GM19240 (cell line): ENCODE results near the gene PLA2G5.

Source experiments
- DNase-seq: peaks from one replicate; pipeline ENCODE4 v3.0.0; 2011; ENCODE audit warnings: low spot score; ENCODE audit not compliant: insufficient read length

The PLA2G5 gene

DNA sequence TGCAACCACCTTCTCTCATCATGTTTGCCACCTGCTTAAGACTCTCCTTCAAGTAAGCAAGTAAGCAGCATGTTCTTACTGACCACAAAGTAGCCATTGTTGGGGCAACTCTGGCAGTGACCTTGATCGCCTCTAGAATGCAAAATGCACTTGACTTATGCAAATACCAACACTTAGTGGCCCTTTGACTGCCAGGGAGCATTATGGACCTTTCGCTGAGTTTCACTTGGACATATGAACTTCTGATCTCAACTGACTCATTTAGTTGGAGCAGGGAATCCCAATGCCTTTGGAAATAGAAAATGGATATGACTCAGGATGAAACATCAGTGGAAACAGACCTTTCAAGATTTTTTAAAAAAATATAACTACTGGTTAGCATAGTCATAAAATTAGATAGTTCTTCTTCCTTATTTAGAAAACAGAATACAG is 6.1 kb upstream of the PLA2G5 start:
- no peak for DNase-seq

DNA sequence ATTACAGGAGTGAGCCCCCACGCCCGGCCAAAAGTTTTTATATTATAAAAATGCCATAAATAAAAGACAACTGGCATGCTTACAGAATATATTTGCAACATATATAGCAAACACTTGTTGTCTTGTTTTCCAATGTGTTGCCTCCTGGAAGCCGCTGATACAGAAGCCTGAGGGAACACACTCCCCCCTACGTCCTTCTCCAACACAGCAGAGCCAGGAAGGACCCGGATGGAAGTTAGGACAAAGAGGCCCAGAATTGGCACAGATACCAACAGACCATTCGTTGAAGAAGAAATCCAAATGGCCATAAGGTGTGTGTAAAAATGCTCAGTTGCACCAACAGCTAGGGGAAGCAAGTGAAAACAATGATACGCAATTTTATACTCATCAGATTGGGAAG is 1.3 kb upstream of the PLA2G5 start:
- DNase-seq: no peak

DNA sequence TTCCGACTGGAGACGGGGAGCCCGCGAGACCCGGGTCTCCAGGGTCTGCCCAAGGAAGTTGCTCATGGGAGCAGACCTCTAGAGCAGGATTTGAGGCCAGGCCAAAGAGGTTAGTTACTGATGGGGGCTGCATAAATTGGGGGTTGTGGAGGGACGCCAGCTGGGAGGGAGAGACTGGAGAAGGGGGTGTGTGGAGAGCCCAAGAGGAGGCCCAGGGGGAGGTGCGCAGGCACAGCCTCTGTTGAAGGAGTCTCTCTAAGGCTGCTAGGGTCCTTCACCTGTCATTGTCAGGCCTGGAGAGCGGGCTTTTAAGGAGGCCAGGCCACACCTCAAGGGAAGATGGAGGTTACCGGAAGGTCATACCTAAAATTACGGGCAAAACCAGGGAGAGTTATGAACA is 363 bp downstream of the PLA2G5 start:
- no peak for DNase-seq

DNA sequence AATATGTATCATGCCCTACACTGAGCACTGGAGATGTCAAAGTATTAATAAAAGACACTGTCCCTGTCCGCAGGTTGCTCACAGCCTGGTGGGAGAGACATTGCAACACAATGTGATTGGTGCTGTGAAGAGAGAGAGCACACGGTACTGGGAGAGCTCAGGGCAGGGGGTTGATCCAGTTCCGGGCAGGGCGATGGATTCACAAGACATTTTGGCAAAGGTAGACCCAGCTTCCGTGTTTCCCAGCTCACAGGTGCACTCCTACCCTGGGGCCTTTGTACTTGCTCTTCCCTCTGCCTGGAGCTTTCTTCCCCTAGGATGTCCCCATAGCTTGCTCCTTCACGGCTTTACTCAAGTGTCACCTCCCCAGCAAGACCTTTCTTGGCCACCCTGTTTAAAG is 1.4 kb downstream of the PLA2G5 start:
- DNase-seq: no peak

DNA sequence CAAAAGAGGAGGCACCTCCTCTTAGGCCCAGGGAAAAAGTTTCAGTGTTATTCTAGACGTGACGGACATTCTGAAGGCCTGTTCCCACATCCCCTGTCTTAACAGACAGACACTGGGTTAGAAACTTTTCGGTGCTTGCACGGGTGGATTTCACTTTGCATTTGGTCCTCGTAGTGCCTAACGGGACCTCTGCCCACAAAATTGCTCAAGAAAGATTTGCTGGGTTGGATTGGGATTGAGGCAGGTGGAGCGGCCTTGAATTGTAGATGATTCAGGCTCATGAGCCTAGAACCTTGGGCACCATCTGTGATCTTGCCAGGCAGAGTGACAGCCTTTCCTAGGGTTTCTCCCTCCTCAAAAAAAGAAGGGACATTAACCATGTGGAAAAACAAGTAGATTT is 2.8 kb downstream of the PLA2G5 start:
- no peak for DNase-seq

DNA sequence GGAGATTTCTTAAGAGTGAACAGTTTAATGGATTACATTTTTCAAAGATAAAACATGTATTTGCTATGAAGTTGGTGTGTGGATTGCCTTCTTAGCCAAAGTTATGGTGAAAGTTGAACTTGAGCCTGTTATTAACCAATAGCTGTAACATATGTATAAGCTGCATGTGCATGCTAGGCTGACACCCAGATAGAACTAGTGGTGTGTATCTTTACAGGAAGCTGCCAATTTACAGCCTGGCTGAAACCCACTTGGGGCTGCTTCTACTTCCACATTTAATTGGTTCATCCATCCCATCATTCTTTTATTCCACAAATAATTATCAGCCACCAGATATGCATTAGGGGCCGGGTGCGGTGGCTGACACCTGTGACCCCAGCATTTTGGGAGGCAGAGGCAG is 3.3 kb downstream of the PLA2G5 start:
- DNase-seq: no peak

DNA sequence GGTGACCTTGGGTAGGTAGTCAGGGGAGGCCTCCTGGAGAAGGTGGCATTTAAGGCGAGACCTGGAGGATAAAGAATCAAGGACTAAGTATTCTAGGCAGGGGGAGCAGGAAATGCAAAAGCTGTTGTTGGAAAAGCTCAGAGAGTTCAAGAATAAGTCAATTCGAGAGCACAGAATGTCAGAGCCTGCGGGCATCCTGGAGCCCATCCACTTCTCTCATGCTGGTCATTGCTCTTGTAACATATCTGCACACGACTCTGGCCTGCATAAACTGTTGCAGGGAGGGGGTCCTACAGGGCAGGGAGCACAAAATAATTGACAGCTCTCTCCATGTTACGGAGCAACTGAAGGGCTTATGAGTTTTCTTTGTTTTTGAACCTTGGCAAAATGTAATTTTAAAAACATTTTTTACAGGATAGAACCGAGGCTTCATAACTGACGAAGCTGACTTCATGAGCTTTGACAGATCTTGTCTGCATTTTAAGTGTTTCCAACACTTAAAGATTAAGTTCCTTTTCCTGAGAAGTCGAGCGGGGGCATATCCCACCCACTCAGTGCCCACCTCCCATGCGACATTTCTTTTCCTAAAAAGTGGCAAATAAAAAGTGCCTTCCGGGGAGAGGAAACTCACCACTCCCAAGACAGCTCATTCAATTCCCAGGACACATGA is 4.2 kb downstream of the PLA2G5 start:
- no peak for DNase-seq

DNA sequence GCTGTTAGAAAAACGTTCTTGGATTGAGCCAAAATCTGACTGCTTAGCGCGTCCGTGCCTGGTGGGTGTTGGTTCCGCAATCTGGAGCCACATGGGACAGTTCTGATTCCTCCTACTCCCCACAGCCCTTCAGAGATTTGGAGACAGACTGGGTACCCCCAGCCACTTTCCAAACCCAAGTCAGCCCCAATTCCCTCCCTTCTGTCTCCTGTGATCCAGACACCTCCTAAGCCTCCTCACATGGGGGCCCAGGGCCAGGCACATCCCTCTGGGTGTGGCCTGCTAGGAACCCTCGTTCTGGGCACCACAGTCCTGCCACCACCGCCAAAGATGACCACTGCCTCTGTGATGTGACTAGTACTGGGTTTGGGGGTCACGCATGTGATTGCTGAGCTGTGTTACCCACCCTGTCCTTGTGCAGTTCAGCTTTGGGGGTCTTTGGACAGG is 4.8 kb downstream of the PLA2G5 start:
- no peak for DNase-seq

DNA sequence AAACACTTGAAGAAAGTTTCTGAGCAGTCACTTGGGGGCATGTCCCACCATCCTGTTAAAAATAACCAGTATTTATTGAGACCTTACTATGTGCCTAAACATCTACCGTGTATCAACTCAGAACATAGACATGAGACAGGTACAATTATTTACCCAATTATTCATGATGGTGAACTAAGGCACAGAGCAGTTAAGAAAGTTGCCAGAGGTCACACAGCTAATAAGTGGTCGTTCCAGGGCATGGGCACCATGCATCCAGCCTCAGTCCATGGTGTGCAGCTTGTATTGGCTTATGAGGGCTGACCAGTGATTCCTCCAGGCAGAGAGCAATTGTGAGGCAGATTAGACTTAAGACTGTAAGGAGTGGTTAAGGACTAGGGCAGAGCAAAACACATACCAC is 5.4 kb downstream of the PLA2G5 start:
- DNase-seq: no peak

DNA sequence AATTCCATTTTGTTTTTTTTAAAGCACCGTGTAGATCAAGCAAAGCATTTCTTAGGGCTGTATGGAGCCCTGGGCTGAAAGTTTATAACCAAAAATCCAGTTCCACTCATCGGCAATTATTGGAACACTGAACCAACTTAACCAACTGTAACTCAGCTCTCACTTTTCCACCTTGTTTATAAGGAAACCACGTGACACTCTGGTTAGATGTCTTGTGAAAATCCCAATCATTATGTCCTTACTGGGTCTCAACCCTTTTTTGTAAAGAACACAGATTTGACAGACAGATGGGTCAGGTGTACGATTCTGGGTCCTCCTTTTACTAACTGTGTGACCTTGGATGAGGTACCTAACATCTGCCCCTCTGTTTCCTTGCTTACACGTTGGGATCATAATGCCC is 6.2 kb downstream of the PLA2G5 start:
- no peak for DNase-seq

DNA sequence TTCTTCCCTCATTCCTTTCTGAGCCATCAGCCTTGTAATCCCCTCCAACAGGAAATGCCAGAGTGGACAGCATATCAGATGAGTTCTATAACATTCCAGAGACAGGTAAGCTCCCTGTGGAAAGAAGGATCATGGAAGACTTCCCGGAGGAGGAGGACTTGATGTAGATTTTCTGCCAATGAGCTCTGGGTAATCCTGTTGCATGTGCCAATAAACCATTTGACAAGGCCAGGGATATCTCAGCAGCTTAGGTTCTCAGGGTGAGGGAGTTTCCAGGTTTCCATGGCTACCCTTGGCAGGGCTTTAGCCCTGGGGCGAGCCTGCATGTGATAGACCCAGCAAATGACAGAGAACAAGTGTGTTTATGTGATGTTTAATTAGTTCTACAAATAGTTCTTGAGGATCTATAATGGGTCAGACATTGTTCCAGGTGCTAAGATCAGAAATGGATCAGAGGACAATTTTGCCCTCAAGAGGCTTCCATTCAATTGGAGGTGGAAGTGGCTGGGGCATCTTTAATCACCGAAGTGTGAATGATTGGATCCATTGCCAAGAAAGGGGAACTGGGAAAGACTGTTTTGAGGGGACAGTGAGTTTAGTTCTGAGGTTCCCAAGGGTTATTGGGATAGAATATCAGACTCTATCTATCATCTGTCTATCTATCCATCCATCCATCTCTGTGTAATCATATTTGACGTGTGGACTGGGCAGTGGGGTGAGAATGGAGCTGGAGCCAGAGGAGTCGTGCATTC is 6.9 kb downstream of the PLA2G5 start:
- DNase-seq: no peak

DNA sequence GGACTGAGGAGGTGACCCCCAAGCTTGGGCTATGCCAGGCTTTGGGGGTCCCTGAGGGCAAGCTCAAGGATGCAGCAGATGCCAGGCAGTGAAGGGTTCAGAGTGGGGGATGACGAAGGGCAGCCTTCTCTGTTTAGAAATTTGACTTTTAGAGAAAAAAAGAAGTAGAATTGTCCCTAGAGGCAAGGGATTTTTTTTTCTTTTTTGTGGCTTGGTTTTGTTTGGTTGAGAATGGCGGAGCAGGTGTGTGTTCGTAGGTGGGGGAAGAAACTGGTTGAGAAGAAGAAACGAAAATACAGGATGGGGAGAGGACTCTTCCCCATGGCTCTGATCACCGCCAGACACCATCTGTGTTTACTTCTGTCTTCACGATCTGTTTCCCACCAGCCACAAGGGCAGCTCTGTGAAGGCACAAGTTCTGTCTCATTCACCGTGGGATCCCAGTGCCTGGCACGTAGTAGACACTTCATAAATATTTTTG is 8.2 kb downstream of the PLA2G5 start:
- DNase-seq: no peak

DNA sequence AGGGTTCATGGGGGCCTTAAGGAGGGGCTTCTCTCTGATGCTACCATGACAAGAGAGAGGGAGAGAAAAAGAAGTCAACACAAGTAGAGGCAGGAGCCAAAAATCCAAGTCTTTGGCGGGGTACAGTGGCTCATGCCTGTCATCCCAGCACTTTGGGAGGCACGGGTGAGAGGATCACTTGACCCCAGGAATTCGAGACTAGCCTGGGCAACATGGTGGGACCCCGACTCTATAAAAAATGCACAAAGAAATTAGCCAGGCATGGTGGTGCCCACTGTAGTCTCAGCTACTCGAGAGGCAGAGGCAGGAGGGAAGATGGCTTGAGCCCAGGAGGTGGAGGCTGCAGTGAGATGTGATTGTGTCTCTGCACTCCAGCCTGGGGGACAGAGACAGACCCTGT is 8.7 kb downstream of the PLA2G5 start:
- DNase-seq: no peak

DNA sequence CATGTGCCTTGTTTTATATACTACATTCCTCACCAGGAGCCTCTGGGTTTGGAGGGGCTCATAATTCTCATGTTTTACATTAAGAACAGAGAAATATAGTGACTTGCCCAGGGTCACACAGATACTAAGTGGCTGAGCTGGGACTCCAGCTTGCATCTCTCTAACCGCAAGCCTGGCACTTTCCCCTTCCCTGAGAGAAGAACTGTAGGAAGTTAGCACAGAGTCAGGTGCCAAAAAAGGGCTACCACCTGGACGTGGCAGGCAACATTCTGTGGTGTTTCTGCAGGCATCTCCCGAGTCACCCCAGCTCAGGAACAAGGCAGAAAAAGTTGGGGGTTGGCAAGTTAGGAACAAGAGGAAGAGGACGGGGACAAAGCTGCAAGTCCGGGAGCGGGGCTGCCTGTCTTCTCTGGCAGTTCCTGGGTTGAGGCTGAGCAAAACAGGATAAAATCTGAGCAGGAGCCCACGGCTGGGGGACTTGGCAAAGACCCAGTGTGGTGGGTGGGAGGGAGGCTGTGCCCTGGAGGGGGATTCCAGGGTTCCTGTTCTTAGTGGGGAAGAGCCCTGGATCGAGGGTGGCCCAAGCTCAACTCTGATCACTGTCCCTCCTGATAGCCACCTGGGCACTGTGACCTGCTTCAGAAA is 9.8 kb downstream of the PLA2G5 start:
- DNase-seq: no peak

DNA sequence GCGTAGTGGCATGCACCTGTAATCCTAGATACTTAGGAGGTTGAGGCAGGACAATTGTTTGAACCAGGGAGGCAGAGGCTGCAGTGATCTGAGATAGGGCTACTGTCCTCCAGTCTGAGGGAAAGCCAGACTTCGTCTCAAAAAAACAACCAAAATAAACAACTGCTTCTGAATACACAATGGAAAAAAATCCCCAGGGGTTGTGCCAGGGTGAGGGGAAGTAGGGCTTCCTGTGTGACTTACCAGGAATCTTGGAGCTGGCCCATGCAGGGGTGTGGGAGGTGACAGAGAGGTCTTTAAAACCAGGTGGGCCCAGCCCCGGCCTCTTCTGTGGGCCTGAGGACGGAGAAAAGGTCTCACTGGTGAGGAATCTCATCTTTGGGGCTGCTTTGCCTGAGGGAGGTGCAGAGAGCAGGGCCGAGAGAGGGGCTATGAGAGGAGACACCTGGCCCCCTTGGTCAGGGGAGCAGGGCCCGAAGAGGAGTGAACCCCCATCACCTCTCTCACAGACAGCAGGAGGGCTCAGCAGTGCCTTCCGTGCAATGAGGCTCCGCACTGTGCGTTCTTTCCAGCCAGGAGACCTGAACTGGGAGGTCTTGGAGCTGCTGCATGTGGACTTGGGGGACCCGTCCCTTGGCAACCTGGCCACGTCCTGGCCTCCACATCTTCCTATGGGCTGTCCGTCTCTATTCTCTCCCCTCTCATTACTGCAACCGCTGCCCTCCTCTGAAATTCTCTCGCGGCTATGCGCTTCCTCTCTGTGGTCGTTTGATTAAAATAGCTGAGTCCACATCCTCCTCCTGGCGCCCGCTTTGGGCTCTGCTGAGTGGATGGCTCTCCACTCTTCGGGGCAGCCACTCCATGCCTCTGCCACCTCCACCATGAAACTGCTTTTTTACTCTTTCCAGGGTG is 10.7 kb downstream of the PLA2G5 start:
- DNase-seq: no peak

DNA sequence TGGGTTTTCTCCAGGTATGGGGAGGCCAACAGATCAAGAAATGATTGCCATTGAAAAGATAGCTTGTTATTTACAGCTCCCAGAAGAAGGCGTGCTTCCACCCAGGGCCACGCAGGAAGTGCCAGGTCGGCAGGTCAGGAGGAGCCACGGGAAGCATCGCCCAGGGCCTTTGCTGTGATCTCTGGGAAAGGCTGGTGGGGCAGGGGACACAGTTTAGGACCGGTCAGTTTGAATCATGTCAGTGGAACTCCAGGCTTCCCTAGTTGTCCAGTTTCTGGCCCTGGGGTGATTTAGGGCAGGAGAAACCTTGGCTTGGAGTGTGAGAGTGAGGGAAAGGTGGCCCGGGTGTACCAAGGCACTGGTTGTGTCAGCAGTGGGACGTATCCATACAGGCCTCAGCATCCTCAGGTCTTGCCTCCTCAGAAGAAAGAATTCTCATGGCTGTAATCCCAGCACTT is 11.4 kb downstream of the PLA2G5 start:
- no peak for DNase-seq

DNA sequence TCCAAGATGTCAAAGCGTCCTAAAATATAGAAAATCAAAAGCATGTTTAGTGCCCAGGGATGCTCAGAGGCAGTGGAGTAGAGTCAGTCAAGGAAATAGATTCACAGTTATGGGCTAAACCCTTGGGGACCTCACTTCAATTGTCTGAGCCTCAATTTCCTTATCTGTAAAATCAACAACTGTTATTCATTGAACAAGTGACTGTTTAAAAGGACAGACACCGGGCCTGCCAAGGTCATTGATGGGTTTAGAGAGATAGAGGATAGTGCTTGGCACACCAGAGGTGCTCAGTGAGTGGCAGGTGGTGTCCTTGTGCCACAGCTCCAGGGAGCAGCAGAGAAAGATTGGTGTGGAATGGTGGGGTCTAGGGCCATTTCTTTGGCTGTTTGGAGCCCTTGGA is 12.8 kb downstream of the PLA2G5 start:
- DNase-seq: no peak

DNA sequence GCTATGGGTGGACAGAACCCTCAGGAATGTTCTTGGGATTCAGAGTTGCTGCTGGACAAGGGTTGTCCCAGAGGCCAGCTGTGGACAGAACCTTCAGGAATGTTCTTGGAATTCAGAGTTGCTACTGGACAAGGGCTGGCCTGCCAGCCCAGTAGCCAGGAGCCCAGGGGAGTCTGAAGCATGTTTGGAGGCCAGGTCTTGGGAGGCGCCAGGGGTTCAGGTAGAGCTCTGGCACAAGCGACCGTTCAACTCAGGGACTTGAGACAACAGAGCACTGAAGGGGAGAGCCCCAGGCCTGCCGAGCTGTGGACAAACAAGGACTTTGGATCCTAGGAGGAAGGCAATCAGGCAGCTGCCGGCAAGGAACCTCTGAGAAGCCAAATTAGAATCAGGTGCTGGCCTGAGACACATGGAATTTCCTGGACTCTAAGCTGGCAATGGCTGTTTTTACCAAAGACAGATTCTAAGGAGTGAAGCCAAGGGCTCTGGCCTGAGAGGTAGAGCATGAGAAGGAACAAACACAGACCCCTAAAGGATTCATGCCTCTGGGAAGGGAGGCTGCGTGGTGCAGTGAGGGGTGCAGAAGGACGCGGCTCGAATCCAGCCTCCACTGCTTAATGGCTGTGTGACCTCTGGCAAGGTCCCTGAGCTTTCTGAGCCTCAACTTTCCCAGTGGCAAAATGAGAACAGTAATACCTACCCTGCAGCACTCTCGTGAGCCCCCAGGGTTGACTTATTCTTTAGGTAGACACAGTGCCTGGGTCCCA is 13.4 kb downstream of the PLA2G5 start:
- DNase-seq: no peak

DNA sequence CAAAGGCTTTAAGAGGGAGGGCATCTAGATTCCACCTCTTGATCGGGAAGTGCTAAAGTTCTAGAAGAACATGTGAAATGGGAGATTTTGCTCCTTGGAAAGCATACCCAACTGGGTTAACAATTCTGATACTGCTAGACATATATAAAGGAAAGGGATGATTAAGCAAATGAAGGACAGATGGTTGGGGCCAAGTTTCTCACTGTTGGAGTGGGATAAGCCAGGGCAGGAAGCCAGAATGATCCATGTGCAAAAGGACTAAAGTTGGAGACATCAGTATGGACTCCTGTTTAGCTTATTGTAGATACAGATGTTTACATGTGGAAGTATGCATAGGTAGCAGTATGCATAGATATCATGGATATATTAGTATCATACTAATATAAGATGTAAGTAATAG is 16.8 kb downstream of the PLA2G5 start:
- no peak for DNase-seq

DNA sequence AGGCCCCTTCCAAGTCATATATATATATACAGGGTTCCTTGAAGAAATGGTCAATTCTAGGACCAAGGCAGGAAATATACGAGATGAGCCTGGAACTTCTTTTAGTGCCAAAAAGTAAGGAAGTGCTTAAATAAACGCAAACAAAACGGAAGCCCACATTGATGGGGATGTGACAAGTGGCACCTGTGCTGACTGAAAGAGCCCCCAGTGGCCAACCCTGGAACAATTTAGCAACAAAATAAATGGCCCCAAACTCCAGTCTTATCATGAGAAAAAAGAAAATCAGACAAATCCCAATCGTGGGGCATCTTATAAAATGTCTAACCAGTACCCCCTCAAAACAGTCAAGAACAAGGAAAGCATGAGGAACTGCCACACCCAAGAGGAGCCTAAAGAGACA is 17.7 kb downstream of the PLA2G5 start:
- no peak for DNase-seq
